GM10248 (cell line): ENCODE data around the gene SYPL2.

Source experiments
- CTCF ChIA-PET: fragments of 300-600 bp; sonication (Branson Sonifier 250); formaldehyde crosslinking; extraction: SDS; loops from one replicate; lab custom pipeline; 2021; ENCODE audit warnings: antibody characterized with exemption; lab: Yijun Ruan, JAX
- POLR2A ChIA-PET: fragments of 350-650 bp; sonication (Branson Sonifier 250); formaldehyde crosslinking; extraction: SDS; loops from one replicate; lab custom pipeline; 2020; ENCODE audit warnings: antibody characterized with exemption; lab: Yijun Ruan, JAX
- DNase-seq: peaks from one replicate; pipeline ENCODE4 v3.0.0; 2012; ENCODE audit errors: extremely low spot score
- CTCF ChIP-seq: IDR thresholded peaks from 2 replicates; pipeline ENCODE4 v1.5.1; 2012; ENCODE audit warnings: mild to moderate bottlenecking, low read depth; ENCODE audit errors: extremely low read depth, missing control alignments, control extremely low read depth

Gene SYPL2

GRCh38 chr1:109531380-109531779 lies 65.0 kb downstream of the SYPL2 start:
- TF ChIP-seq CTCF = no peak
- POLR2A ChIA-PET = interaction anchor here (0.6 to 1.5 kb wide), 2 partner anchors 40 to 49 kb away, joined by 4 to 6 read pairs; no protein-coding TSS in a partner anchor
- CTCF ChIA-PET = interaction anchor here (0.6 to 26.3 kb wide), 67 partner anchors 8 to 703 kb away, joined by 3 to 1898 read pairs (median 7); partner anchors contain the start of genes AHCYL1, AMIGO1, ATXN7L2 and CELSR2
- DNase-seq = no peak
